Activated effector memory CD4-positive, alpha-beta T cell treated with anti-CD3 and anti-CD28 coated beads, Interleukin-2, amount 50 U/mL, for 16 hours (primary cell): ENCODE measurements around the gene GNS.
A peak's percentile ranks its signal among the peaks of the same experiment; 100 is the strongest.

Experiments
- DNase-seq: peaks from one replicate; pipeline ENCODE4 v3.0.0-alpha.2; 2020

GNS gene

GRCh38 chr12:64735442-64735841, 23.8 kb downstream of the GNS start:
- no peak for DNase-seq

GRCh38 chr12:64733857-64734256, 25.3 kb downstream of the GNS start:
- no peak for DNase-seq

DNA sequence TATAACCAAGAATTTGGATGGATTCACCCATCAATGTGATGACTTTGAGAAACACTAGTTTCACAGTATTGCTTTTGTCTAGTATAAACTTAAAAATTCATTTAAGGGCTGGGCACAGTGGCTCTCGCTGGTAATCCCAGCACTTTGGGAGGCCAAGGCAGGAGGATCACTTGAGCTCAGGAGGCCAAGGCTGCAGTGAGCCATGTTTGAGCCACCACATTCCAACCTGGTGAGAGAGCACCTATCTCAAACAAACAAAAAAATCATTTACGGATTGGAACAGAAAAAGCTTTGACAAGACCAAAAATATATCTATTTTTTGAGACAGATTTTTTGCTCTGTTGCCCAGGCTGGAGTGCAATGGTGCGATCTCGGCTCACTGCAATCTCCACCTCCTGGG, 27.5 kb downstream of the GNS start:
- DNase-seq = no peak

DNA sequence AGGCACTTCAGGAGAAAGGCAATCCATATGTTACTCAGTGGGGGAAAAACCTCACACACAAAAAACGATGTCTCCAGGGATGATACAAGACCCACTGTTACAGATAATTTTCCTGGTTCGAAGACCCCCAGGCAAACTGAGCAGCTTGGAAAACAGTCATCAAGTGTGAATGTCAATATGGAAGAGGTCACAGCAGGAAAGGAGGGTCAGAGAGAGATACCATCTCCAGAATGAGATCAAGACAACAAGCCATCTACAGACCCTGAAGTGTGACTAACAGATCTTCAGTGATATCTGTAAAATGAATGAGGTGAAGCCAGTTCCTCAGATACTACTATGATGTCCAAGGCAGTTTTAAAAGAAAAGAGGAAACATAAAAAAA, 28.6 kb downstream of the GNS start:
- DNase-seq = no peak

DNA sequence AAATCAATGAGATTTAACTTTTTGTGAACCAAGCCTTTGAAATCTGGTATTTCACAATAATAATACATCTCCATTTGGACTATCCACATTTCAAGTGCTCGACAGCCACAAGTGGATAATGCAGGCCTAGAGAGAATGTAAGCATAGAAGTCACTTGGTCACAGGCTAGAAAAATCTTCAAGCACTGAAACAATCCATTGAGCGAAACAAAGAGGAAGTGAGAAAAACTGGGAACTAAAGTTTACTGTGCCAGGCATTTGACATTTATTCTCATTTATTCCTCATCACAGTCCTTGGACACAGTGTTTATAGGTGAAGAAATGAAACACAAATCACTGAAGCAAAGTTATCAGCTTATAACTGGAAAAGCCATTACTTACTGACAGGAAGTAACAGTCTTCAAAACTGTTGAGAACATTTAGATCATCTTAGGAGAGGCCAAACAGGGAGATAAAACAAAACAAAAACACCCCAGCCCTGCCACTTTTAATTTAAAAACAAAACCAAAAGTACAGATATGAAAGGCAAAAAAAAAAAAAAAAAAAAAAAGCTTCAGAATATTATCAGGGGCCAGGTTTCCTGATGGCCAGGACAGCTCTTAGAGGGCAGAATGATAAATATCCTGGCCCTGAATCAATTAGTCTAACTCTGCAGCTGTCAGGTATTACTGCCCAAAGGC, 29.2 kb downstream of the GNS start:
- DNase-seq = no peak

DNA sequence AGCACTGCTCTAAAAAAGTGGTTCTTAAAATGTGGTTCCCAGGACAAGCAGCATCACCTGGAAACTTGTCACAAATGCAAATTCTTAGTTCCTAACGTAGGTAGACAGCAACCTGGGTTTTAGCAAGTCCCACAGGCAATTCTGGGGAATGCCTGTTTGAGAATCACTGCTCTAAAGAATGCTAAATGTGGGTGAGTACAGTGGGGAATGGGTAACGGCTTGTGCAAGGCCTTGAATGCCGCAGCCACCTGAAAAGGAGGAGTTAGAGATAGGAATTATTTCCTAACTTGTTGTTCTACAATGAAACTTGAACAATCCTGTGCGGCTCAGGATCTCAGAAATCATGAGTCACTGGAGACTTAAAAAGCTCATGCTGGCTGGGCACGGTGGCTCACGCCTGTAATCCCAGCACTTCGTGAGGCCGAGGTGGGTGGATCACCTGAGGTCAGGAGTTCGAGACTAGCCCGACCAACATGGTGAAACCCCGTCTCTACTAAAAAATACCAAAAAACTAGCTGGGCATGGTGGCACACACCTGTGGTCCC, 34.9 kb downstream of the GNS start:
- DNase-seq = no peak

DNA sequence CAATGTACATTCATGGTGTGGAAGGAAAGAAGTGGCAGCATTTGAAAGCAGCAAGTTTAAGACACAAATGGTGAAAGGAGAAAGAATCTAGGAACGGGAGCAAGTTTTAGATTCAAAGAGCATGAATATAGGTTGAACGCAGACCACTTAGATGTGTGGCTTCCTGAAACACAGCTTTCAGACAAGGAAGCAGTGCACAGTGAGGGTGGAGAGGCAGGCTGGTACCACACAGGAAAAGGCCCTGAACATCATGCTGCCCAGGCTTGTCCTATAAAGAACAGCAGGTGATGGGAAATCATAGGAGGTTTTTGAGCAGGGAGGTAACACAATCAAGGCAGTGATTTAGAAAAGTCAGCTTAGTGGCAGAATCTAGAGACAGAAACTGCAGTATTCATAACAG, 35.6 kb downstream of the GNS start:
- DNase-seq = no peak

DNA sequence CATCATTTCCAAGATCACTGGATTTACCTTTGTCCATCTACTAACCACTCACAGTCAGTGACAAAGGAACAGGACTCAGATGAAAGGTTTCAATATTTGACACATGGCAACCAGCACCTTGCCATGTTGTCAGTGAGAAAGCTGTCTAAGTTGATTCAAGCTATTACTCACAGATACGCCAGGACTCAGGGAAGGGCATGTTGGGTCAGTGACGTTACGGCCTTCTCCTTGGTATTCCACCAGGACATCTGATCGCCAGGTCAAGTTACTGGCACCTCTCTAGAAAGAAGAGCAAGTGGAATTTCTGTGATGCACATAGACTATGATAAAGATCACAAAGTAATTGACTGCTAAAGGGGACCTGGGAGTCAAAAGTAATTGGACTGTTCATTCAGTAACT, 36.4 kb downstream of the GNS start:
- no peak for DNase-seq

GRCh38 chr12:64720884-64721283, 38.3 kb downstream of the GNS start:
- DNase-seq = no peak

DNA sequence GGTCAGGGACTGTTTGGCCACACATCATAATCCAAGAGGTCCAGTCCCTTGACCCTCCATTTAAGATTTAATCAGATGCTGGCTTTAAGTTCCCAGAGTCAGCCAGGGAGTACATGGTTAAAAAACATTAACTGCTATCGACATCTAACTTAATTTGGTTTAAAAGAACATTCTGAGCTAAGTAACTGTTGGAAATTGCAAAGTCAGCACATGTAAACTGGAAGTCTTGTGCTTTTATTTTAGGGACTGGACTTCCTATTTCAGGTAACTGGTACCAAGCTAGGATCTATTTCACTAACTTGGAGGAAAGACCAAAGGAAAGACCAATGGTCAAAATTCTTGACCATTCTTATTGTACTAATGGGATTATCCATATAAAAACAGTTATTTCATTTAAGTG, 40.6 kb downstream of the GNS start:
- DNase-seq = no peak

DNA sequence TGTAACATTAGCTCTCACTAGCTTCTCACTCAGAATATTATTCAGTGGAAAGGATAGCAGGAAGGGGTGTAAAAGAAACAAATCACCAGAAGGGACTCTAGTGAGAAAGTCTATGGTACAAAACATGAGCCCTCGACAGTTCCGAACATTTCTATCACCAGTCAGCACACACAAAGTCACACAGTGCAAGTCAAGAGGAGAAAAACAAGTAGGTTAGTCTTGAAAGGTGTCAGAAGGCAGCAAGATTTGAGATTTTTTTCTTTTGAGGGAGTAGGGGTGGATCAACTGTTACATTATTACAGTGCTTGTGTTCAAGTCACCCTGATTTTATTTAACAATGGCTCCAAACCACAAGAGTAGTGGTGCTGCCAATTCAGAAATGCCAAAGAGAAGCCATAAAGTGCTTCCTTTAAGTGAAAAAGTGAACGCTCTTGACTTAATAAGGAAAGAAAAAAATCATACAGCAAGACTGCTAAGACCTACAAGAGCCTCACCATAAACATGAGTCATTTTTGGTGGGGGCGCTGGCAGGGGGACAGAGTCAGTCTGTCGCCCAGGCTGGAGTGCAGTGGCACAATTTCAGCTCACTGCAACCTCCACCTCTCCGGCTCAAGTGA, 42.3 kb downstream of the GNS start:
- no peak for DNase-seq

- no peak for DNase-seq
Observed at GRCh38 chr12:64716371-64716770, 42.8 kb downstream of the GNS start.

DNA sequence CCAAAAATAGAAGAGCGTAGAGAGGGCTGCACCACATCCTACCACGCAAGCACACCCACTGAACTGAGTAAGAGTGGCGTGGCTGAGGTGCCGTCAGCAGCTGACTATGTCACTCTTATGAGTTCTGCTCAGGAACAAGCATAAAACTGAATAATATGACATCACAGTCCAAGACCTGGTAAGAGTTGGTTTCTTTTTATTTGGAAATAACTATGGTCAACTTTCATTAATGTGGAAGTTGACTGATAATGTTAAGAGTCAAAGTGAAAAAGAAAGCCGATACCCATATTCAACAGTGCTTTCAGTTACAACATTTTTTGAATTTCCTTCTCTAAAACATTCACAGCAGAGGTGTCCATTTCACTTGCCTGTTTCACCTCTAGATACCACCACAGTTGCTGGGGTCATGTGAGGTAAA, 44.6 kb downstream of the GNS start:
- DNase-seq = peak; percentile 65

- DNase-seq = no peak
Observed at GRCh38 chr12:64713376-64713775, 45.8 kb downstream of the GNS start.

GRCh38 chr12:64709429-64709828, 49.8 kb downstream of the GNS start:
- DNase-seq = no peak

DNA sequence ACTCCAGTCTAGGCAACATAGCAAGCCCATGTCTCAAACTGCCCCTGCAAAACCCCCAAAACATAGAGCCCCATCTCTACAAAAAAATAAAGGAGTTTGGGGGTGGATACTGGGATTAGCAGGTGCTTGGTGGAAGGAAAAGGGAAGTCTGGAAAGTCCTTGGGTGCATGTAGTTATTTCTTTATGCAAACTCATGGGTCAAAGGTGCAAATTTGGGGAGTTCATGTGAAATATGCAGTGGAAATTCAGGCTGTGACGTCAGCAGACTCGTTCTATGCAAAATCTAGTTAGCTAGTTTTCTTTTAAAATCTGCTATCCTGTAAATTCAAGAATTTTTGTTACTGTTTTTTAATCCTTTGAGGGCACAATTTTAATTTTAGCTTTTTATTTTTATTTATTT, 51.3 kb downstream of the GNS start:
- no peak for DNase-seq

GRCh38 chr12:64707362-64707761, 51.8 kb downstream of the GNS start:
- no peak for DNase-seq

DNA sequence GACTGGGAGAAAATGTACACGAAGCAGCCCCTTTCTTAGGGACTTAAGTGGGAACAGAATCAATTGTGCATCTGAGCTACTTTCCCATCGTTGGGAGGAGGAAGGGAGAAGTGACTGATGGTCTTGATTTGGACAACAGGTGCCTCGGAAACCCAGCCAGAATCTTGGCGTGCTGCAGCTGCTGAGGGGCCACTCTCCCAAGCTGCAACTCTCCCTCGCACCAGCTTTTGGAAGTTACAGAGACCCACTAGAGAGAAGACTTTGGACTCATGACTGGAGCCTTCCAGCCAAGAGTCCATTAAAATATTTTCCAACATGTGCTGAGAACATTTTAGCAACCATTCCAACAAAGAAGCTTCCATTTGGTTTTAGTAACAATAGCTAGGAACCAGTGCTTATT, 52.3 kb downstream of the GNS start:
- no peak for DNase-seq

DNA sequence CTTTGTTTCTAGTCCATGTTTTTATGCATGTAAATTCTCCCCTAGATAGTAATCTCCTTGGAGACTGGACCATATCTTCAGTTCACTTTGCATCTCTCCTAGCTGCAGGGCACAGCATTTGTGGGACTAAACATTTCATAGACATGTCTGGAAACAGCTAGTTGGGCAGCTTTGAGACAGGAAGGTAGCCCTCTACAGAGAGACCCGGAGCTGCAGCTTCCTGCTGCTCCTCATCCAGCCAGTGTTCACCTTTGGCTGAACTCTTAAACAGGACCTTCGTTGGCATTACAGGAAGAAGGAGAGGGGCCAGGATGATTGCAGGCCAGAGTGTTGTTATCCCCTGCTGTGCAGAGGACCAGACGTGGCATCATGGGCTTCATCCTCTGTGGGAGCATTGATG, 52.9 kb downstream of the GNS start:
- DNase-seq = no peak

DNA sequence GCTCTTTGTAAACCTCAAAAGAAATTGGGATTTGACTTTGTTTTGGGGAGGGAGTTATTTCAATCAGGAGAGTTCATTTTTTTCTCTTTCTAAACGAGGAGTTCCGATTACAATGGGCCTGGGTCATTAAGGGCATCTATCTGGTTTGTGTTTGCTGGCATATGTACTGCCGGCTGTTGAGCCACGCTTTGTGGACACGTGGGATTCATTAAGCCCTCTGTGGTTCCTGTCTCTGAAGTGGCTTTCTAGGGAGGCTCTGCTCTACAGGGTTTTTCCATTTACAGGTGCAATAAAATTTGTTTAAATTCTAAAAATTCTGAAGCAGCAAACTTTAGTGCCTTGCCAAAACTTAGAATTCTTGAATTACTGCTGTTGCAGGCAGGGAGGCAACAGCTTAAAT, 57.9 kb downstream of the GNS start:
- no peak for DNase-seq

GRCh38 chr12:64700532-64700931, 58.7 kb downstream of the GNS start:
- DNase-seq = no peak

- DNase-seq = no peak
Observed at GRCh38 chr12:64699504-64700115, 59.6 kb downstream of the GNS start.

DNA sequence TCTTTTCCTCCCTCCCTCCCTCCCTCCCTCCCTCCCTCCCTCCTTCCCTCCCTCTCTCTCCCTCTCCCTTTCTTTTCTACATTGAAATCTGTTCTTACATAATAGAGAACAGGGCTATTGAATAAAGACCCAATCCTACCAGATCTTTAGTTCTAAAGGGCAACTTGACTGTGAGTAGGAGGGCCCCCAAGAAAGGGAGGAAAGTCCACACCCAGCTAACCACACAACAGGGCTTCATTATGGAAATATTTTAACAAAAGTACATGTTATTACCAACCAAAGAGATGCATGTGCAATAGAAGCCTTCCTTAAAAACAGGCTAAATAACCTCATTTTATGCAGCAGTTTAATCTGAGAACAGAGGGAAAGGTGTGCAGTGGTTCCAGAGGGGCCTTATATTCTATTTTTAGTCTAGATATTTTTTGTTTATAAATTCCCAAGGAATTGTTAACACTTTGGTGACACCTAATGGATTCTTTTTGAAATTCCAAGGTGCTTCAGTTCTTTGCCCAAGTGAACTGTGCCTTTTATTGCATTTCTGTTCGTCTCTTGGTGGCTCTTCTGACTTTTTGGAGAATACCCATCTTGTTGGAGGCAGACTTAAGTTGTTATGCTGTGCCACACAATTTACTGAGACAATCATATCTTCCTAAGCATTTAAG, 63.0 kb downstream of the GNS start:
- no peak for DNase-seq

DNA sequence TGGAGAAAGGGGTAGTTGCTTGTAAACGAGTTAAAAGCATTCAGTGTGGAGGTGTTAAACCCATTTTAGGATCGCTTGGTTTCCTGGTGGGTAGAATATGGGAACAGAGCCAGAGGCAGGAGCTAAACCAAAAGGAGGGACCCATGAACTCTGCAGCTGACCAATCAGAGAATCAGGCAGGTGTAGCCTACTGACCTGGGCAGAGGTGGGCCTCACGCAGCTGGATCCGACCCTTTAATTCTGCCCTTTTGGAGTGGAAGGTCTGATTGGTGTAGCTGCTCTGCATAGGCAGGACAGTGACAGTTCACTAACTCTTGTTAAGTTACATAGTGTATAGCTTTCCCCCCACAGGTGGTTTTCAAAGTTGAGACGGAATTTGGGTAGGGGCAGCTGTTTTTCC, 63.7 kb downstream of the GNS start:
- no peak for DNase-seq
